Cardiac septum (tissue), 1 donor: Measurements from ENCODE around the gene HTR1B. TPM values are rescaled to one million over a fixed set of nuclear protein-coding genes. Genes with fewer than 3 reads are reported as not detected.

Experiments used
- total RNA-seq: library from RNA; stranded (reverse); fragmentation: NEBNext Ultra II Directional; extraction: Animal tissue kit (Norgen Biotek cat#: 25700); gene quantifications from one replicate; pipeline ENCODE4 v1.2.1, GENCODE V29; 2021
- donor health status: DM: no; HTN: no; CAD: no.

The HTR1B gene
- total RNA-seq, 1 donor from 2014 or later, result 0.11 TPM

Other genes starting within 250 kb of the HTR1B start
- gene MEI4, start 189.5 kb upstream of the HTR1B start, total RNA-seq, result not detected